Calu3 (cell line): Measurements from ENCODE around the gene IER5L. TPM values are rescaled to one million over a fixed set of nuclear protein-coding genes. Genes with fewer than 3 reads are reported as not detected.
A peak's percentile ranks its signal among the peaks of the same experiment; 100 is the strongest.

Experiments
- BruUV-seq: library from RNA; stranded (reverse); fragments of 400-500 nt; replicated peaks from 2 replicates; lab custom pipeline; 2021; lab: Mats Ljungman, UMichigan
- CTCF ChIA-PET: fragments of 300-600 bp; sonication (Branson Sonifier 250); formaldehyde crosslinking; loops from one replicate; lab custom pipeline; 2022; ENCODE audit warnings: antibody characterized with exemption; lab: Charles Lee
- DNase-seq: peaks from one replicate; pipeline ENCODE4 v3.0.0; 2022
- H3K27ac Mint-ChIP-seq: one replicate; pipeline ENCODE4 v1.8.0; 2022; ENCODE audit warnings: mixed read lengths; ENCODE audit not compliant: unreplicated experiment
- H3K27me3 Mint-ChIP-seq: one replicate; pipeline ENCODE4 v1.8.0; 2022; ENCODE audit warnings: mixed read lengths; ENCODE audit not compliant: unreplicated experiment
- H3K36me3 Mint-ChIP-seq: one replicate; pipeline ENCODE4 v1.8.0; 2022; ENCODE audit warnings: mild to moderate bottlenecking, moderate library complexity, mixed read lengths; ENCODE audit not compliant: insufficient read depth, unreplicated experiment
- H3K4me1 Mint-ChIP-seq: one replicate; pipeline ENCODE4 v1.8.0; 2022; ENCODE audit warnings: mild to moderate bottlenecking, low read depth, mixed read lengths; ENCODE audit not compliant: unreplicated experiment
- H3K4me3 Mint-ChIP-seq: one replicate; pipeline ENCODE4 v1.8.0; 2022; ENCODE audit warnings: mild to moderate bottlenecking, low read depth, moderate library complexity, mixed read lengths; ENCODE audit not compliant: unreplicated experiment
- H3K9me3 Mint-ChIP-seq: one replicate; pipeline ENCODE4 v1.8.0; 2022; ENCODE audit warnings: low read depth, mixed read lengths; ENCODE audit not compliant: unreplicated experiment
- intact Hi-C: fragments of 100-400 bp; cut with micrococcal nuclease; formaldehyde crosslinking; loops from one replicate; pipeline ENCODE4 v1.10.0; 2022; ENCODE audit not compliant: unreplicated experiment
- total RNA-seq: library from RNA; stranded (reverse); gene quantifications from 2 replicates; pipeline ENCODE4 v1.2.3, GENCODE V29; 2022
- TF ChIP-seq, protein P1 (sequence below): fragments of 200-600 bp; IDR thresholded peaks from one replicate; pipeline ENCODE4 v1.8.0; 2022; ENCODE audit warnings: antibody characterized with exemption; ENCODE audit not compliant: unreplicated experiment

IER5L gene
- total RNA-seq, 1 experiment from 2014 or later = 60.3 TPM

DNA sequence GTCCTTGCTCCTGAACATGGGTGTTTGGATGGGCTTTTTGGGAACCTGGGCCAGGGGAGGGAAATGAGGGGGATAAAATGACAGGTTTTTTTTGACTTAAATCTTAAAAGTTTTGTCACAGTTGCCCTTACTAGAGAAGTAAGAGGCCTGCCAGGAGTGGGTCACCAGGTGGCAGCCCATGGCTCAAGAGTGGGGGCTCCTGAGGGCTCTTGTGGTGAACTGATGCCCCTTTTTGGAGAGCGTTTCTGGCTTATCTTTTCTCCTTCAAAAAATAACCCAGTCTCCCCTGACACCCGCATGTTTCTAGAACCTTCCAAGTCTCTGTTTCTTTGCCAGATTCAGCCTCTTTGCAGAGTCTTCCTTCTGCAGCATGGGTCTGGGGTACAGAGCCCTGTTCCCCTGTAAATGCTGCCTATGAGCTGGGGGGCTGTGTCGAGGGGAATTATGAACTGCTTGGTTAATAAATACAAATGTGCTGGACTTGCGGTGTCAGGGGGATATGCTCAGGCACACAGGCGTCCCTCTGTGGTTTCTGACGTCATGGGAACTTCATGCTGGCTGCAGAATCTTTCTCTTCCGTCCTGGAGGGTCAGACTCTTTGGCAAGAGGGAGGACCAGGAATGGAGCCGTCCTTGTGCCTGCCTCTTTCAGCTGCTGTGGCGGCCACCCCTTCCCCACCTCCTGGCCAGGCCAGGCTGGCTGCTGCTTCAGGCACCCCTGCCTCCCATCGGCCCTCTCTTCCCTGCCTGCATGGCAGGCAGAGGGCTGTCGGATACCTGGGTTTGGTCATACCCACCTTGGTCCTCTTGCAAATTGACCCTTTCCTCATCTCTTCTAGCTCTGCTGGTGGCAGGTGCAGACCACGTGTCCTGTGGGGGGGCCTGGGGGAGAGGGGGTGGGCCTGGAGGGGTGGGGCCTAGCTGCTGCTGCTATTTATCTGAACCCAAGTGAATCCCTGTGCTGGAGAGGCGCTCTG lies 36.7 kb downstream of the IER5L start:
- H3K36me3 Mint-ChIP-seq = peaks cover 52% of the 10 kb centered on the region
- no peaks in the 10 kb centered on the region for H3K27me3 Mint-ChIP-seq
- H3K4me1 Mint-ChIP-seq = peaks cover 25% of the 10 kb centered on the region
- intact Hi-C loops = loop anchor here (5.0 kb wide), 2 partner anchors 36 to 346 kb away; partner anchors contain the start of gene IER5L
- DNase-seq = no peak
- no TSS peak for BruUV-seq
- CTCF ChIA-PET = interaction anchor here (0.7 to 3.1 kb wide), 5 partner anchors 31 to 483 kb away, joined by 3 to 19 read pairs (median 4); partner anchors contain the start of gene MIGA2
- peak overlapping the region; percentile 97 for H3K27ac Mint-ChIP-seq
- TF ChIP-seq, protein P1, sequence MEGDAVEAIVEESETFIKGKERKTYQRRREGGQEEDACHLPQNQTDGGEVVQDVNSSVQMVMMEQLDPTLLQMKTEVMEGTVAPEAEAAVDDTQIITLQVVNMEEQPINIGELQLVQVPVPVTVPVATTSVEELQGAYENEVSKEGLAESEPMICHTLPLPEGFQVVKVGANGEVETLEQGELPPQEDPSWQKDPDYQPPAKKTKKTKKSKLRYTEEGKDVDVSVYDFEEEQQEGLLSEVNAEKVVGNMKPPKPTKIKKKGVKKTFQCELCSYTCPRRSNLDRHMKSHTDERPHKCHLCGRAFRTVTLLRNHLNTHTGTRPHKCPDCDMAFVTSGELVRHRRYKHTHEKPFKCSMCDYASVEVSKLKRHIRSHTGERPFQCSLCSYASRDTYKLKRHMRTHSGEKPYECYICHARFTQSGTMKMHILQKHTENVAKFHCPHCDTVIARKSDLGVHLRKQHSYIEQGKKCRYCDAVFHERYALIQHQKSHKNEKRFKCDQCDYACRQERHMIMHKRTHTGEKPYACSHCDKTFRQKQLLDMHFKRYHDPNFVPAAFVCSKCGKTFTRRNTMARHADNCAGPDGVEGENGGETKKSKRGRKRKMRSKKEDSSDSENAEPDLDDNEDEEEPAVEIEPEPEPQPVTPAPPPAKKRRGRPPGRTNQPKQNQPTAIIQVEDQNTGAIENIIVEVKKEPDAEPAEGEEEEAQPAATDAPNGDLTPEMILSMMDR = no peak
- H3K9me3 Mint-ChIP-seq = no peaks in the 10 kb centered on the region
- peak overlapping the region; percentile 71 for H3K4me3 Mint-ChIP-seq

DNA sequence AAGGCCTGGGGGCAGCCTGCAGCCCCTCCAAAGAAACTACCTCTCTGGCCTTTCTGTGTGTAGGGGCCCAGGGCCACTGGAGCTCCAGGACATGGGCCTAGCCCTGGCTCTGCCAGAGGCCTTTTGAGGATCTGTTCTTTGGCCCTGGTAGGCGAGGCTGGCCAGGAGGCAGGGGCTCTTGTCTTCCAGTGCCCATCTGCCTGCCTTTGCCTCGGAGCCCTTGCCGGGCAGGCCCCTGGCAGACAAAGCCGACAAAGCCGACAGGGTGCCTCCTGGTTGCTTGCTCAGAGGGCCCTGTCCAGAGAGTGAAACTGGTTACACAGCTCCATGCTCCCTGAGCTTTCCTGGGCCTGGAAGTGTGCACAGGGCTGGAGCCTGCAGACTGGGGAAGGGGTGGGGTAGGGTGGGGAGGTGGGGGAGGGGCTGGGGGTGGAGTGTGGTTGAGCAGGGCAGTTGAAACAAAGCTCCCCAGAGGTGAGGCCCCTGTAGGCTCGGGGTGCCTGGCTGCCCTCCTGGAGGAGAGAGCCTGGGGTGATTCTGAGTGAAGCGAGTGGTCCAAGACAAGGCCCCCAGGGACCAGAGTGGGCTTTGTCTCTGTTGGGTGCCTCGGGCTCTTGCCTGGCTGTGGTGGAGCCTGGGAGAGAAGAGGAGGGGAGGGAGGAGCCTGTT lies 37.5 kb downstream of the IER5L start:
- H3K4me1 Mint-ChIP-seq = peaks cover 25% of the 10 kb centered on the region
- intact Hi-C loops = loop anchor here (5.0 kb wide), 2 partner anchors 37 to 347 kb away; partner anchors contain the start of gene IER5L

DNA sequence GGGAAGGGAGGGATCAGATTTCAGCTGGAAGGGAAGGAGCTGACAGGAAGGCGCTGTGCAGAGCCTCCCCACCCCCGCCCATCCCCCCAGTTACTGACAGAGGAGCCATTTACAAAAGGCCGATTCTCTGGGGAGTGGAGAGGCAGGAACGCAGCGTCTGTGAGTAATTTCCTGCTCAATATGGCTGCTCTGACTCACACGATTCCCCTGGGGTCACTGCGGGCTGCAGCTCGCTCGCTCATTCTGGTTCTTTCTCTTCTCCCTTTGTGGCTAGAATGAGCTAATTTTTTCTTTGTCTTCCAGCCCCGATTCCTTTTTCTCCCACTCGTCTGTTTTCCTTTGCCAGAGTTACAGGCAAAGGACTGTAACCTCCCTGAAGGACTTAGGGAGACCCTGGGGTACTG lies 38.1 kb downstream of the IER5L start:
- TF ChIP-seq, protein P1 = no peak
- H3K4me1 Mint-ChIP-seq = peaks cover 25% of the 10 kb centered on the region
- TSS peak; percentile 92 for BruUV-seq
- no peaks in the 10 kb centered on the region for H3K9me3 Mint-ChIP-seq
- intact Hi-C loops = loop anchor here (1.0 to 10.0 kb wide), 5 partner anchors 37 to 635 kb away; partner anchors contain the start of gene IER5L
- CTCF ChIA-PET = interaction anchor here (0.6 to 3.1 kb wide), 17 partner anchors 8 to 900 kb away, joined by 3 to 19 read pairs (median 4); partner anchors contain the start of genes IER5L and NTMT1
- peak overlapping the region; percentile 97 for H3K27ac Mint-ChIP-seq
- peak; percentile 80 for DNase-seq
- H3K4me3 Mint-ChIP-seq = peak overlapping the region; percentile 71
- no peaks in the 10 kb centered on the region for H3K27me3 Mint-ChIP-seq
- peaks cover 49% of the 10 kb centered on the region for H3K36me3 Mint-ChIP-seq

More for the DNA sequence above, 37.5 kb downstream of the IER5L start:
- Mint-ChIP-seq H3K9me3 (no peaks in the 10 kb centered on the region), H3K4me3 (peak overlapping the region; percentile 71), H3K27ac (peak overlapping the region; percentile 97), H3K27me3 (no peaks in the 10 kb centered on the region), H3K36me3 (peaks cover 49% of the 10 kb centered on the region)
- CTCF ChIA-PET = interaction anchor here (0.6 to 3.1 kb wide), 17 partner anchors 9 to 899 kb away, joined by 3 to 19 read pairs (median 4); partner anchors contain the start of genes IER5L and NTMT1
- DNase-seq = peak; percentile 21
- BruUV-seq = no TSS peak
- TF ChIP-seq, protein P1 = no peak
